Epithelial cell of esophagus (primary cell): ENCODE measurements around the gene ITPKB.

Experiments used
- DNase-seq: peaks from one replicate; pipeline ENCODE4 v3.0.0; 2010; ENCODE audit warnings: low read depth
- H3K4me3 ChIP-seq: 2 replicates; pipeline ENCODE4 v1.5.1; 2011; ENCODE audit warnings: mild to moderate bottlenecking, low read length, control low read depth
- TF ChIP-seq, protein P1 (sequence below): IDR thresholded peaks from 2 replicates; pipeline ENCODE4 v1.5.1; 2011; ENCODE audit warnings: low read depth, mild to moderate bottlenecking, low read length, control low read depth, inconsistent platforms; ENCODE audit not compliant: insufficient read depth; ENCODE audit errors: missing control alignments

Gene ITPKB

GRCh38 chr1:226706684-226707083, 32.4 kb downstream of the ITPKB start:
- no peak overlapping the region for H3K4me3 ChIP-seq
- no peak for DNase-seq
- TF ChIP-seq, protein P1, sequence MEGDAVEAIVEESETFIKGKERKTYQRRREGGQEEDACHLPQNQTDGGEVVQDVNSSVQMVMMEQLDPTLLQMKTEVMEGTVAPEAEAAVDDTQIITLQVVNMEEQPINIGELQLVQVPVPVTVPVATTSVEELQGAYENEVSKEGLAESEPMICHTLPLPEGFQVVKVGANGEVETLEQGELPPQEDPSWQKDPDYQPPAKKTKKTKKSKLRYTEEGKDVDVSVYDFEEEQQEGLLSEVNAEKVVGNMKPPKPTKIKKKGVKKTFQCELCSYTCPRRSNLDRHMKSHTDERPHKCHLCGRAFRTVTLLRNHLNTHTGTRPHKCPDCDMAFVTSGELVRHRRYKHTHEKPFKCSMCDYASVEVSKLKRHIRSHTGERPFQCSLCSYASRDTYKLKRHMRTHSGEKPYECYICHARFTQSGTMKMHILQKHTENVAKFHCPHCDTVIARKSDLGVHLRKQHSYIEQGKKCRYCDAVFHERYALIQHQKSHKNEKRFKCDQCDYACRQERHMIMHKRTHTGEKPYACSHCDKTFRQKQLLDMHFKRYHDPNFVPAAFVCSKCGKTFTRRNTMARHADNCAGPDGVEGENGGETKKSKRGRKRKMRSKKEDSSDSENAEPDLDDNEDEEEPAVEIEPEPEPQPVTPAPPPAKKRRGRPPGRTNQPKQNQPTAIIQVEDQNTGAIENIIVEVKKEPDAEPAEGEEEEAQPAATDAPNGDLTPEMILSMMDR = no peak

DNA sequence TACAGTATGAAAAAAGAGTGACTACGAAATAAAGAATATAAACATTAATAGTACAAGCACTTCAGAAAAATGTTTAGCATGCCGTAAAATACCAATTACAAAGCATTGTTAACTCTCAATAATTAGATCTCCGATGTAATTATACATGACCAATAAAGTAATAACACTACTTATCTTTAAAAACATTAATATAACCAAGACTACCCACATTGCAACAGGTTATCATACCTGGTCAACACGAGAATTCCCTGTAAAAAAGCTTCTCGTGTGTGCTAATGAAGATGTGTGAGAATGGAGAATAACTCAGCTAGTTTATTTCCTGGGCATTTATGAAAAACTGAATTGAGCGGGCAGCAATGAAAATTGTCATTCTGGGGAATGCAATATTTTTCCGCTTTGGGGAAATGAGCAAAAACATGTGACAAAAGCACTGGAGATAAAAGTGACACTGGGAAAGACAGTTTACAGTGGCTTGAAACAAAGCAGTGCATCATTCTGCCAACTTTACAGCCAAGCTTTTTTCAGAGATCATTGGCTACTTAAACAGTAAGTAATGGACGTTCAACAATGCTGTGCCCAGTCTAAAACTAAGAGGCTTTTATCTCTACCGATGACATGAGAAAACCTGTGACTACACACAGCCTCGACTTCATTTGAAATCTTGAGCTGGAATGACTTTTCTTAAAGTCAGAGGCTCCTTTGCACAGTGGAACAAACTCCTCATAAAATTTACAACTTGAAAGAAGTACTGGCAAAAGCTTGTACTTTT, 34.7 kb downstream of the ITPKB start:
- TF ChIP-seq, protein P1 = no peak
- no peak overlapping the region for H3K4me3 ChIP-seq
- no peak for DNase-seq

GRCh38 chr1:226702957-226703831, 35.9 kb downstream of the ITPKB start:
- peak overlapping the region; percentile 57 for H3K4me3 ChIP-seq
- TF ChIP-seq, protein P1 = no peak
- DNase-seq = peak; percentile 34

- H3K4me3 ChIP-seq = peak overlapping the region; percentile 57
- TF ChIP-seq, protein P1 = no peak
- peak; percentile 66 for DNase-seq
These were observed 36.6 kb downstream of the ITPKB start for GRCh38 chr1:226702318-226702956.

- H3K4me3 ChIP-seq = no peak overlapping the region
- TF ChIP-seq, protein P1 = no peak
- no peak for DNase-seq
These were observed 38.2 kb downstream of the ITPKB start for GRCh38 chr1:226700861-226701260.

- H3K4me3 ChIP-seq = no peak overlapping the region
- TF ChIP-seq, protein P1 = no peak
- no peak for DNase-seq
These were observed 39.9 kb downstream of the ITPKB start for GRCh38 chr1:226699166-226699565.
